ENCODE data around the gene NHLH2. TPM values are rescaled to one million over a fixed set of nuclear protein-coding genes. Genes with fewer than 3 reads are reported as not detected.

The NHLH2 gene
- polyA plus RNA-seq, 1 donor from 2014 or later, result 0.31 TPM

- Histone ChIP-seq H3F3A (ENCODE audit: insufficient read depth, low read length, poor library complexity, severe bottlenecking) (no peaks in the 10 kb centered on the region), H3K9ac (ENCODE audit: low read length) (no peak overlapping the region), H3K36me3 (ENCODE audit: insufficient read depth, low read length) (no peaks in the 10 kb centered on the region), H4K20me1 (ENCODE audit: insufficient read depth) (no peaks in the 10 kb centered on the region), H2AFZ (ENCODE audit: low read depth, low read length) (no peak overlapping the region), H3K27ac (ENCODE audit: low read length) (no peak overlapping the region), H3K9me3 (ENCODE audit: low read length) (no peaks in the 10 kb centered on the region), H3K79me2 (replicated peaks; ENCODE audit: insufficient read depth, low read length) (no peaks in the 10 kb centered on the region), H3K9me2 (ENCODE audit: insufficient read depth, low read length) (no peaks in the 10 kb centered on the region), H3K4me2 (ENCODE audit: low read length) (no peak overlapping the region), H3K4me3 (ENCODE audit: low read length) (no peak overlapping the region), H3K27me3 (ENCODE audit: insufficient read depth, low read depth, low read length) (no peaks in the 10 kb centered on the region)
- TF ChIP-seq MXI1 (conservative IDR thresholded peaks at IDR 0.05; ENCODE audit: poor library complexity, severe bottlenecking), result no peak
- no peak for TF ChIP-seq EZH2 (IDR thresholded peaks at IDR 0.05; ENCODE audit: borderline replicate concordance, insufficient read depth, low read length, poor library complexity, severe bottlenecking)
- TF ChIP-seq CTCF (IDR thresholded peaks at IDR 0.05; ENCODE audit: poor library complexity, severe bottlenecking), result no peak
- no peak for TF ChIP-seq RAD21 (conservative IDR thresholded peaks at IDR 0.05)
- TF ChIP-seq EP300 (conservative IDR thresholded peaks at IDR 0.05; ENCODE audit: poor library complexity, severe bottlenecking), result no peak
- no peak for TF ChIP-seq SMC3 (conservative IDR thresholded peaks at IDR 0.05; ENCODE audit: poor library complexity)
- TF ChIP-seq TAF1 (IDR thresholded peaks at IDR 0.05; ENCODE audit: low read depth), result no peak
- TF ChIP-seq POLR2AphosphoS5 (IDR thresholded peaks at IDR 0.05), result no peak
- no peak for TF ChIP-seq REST (IDR thresholded peaks at IDR 0.05; ENCODE audit: borderline replicate concordance)
Observed at GRCh38 chr1:115797486-115797885, 43.4 kb downstream of the NHLH2 start.

GRCh38 chr1:115796897-115797296 is 44.0 kb downstream of the NHLH2 start:
- Histone ChIP-seq H4K20me1 (ENCODE audit: insufficient read depth) (no peaks in the 10 kb centered on the region), H3K27ac (ENCODE audit: low read length) (no peak overlapping the region), H3K9me2 (ENCODE audit: insufficient read depth, low read length) (no peaks in the 10 kb centered on the region), H3K79me2 (replicated peaks; ENCODE audit: insufficient read depth, low read length) (no peaks in the 10 kb centered on the region), H3K27me3 (ENCODE audit: insufficient read depth, low read depth, low read length) (no peaks in the 10 kb centered on the region), H3K9me3 (ENCODE audit: low read length) (no peaks in the 10 kb centered on the region), H2AFZ (ENCODE audit: low read depth, low read length) (no peak overlapping the region), H3F3A (ENCODE audit: insufficient read depth, low read length, poor library complexity, severe bottlenecking) (no peaks in the 10 kb centered on the region), H3K9ac (ENCODE audit: low read length) (no peak overlapping the region), H3K4me3 (ENCODE audit: low read length) (no peak overlapping the region), H3K36me3 (ENCODE audit: insufficient read depth, low read length) (no peaks in the 10 kb centered on the region), H3K4me2 (ENCODE audit: low read length) (no peak overlapping the region)
- TF ChIP-seq SMC3 (conservative IDR thresholded peaks at IDR 0.05; ENCODE audit: poor library complexity) (no peak), TAF1 (IDR thresholded peaks at IDR 0.05; ENCODE audit: low read depth) (no peak), MXI1 (conservative IDR thresholded peaks at IDR 0.05; ENCODE audit: poor library complexity, severe bottlenecking) (no peak), POLR2AphosphoS5 (IDR thresholded peaks at IDR 0.05) (no peak), EZH2 (IDR thresholded peaks at IDR 0.05; ENCODE audit: borderline replicate concordance, insufficient read depth, low read length, poor library complexity, severe bottlenecking) (no peak), REST (IDR thresholded peaks at IDR 0.05; ENCODE audit: borderline replicate concordance) (no peak), EP300 (conservative IDR thresholded peaks at IDR 0.05; ENCODE audit: poor library complexity, severe bottlenecking) (no peak), RAD21 (conservative IDR thresholded peaks at IDR 0.05) (no peak), CTCF (IDR thresholded peaks at IDR 0.05; ENCODE audit: poor library complexity, severe bottlenecking) (no peak)

Measured in neural cell (in vitro differentiated cells).